Daoy (cell line): ENCODE data around the gene PID1. TPM values are rescaled to one million over a fixed set of nuclear protein-coding genes. Genes with fewer than 3 reads are reported as not detected.

ENCODE experiments used
- DNase-seq: peaks from one replicate; pipeline ENCODE4 v3.0.0-alpha.2; 2015; ENCODE audit warnings: low read depth
- total RNA-seq: library from RNA; depleted of rRNA; stranded (reverse); fragments of >200 nt; shearing (Covaris generic); gene quantifications from 2 replicates; pipeline ENCODE4 v1.2.3, GENCODE V29; 2014

The PID1 gene
- total RNA-seq, 1 experiment from 2014 or later = 6.1 TPM

DNA sequence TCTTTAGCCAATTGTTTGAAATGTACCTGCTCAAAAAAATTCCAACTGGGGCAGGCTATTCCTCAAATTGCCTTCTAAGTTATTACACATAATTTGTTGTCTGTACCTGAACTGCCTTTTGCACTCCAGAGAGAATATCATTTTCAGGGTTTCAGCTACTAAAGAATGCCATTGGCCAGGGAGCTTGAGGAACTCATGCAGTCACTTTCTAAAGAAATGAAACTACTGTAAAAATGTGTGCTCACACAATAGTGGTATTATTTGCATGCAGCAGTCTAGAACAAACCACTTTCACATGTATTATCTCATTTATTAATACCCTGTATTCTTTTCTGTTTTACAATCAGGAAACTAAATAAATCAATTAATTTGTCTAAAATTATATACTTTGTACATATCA is 152.2 kb downstream of the PID1 start:
- no peak for DNase-seq

- DNase-seq = no peak
Observed at GRCh38 chr2:229118336-229118735, 152.8 kb downstream of the PID1 start.

GRCh38 chr2:229111744-229112143 is 159.3 kb downstream of the PID1 start:
- DNase-seq = no peak

GRCh38 chr2:229109195-229109594 is 161.9 kb downstream of the PID1 start:
- DNase-seq = no peak

DNA sequence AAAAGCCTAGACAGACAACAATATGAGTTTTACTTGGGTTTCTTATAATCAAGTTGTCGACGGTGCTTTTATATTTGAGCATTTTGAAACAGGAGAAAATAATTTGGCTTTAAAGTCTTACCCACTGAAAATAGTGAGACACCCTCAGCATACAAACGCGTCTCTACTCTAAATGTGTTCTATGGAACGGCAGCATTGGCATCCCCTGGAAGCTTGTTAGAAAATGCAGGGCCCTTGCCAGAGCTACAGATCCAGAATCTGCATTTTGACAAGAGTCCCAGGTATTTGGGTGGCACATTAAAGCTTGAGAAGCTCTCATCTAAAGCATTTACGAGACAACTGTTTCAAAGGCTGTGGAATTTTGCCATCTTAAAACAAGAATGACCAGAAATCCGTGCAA is 163.5 kb downstream of the PID1 start:
- DNase-seq = no peak

DNA sequence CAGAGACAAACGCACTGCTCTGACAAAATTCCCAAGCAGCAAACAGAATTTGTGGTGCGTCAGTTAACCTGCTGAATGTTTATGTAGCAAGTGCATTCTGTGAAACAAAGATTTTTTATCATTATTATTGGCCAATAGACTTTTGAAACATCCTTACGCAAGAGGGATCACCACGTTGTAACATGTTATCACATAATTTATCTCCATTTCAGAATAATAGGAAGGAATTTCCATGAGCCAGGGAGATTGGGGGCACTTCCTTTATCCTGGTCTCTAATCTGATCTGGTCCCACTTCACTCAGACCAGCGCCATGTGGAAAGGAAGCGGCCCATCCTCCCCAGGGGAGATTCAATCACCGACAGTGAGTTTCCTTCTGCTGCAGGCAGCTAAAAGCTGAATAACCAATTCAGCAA is 166.1 kb downstream of the PID1 start:
- DNase-seq = no peak

DNA sequence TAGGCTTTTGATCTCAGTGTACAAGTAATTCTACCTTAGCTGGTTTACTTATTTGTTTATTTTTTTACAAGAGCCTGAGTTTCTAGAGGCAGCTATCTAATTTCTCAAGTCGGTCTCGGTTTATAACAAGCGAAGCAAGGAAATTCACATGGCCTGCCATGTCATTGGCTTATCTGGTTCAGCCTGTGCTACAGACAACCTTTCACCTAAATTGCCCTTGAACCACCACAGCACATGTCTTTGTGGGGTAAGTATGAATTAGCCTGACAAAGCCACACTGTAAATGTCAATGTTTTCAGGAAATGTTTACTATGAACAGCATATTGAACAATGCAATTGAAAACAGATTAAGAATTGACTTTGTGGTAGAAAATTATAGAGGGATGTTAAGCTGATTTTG is 167.1 kb downstream of the PID1 start:
- DNase-seq = no peak

DNA sequence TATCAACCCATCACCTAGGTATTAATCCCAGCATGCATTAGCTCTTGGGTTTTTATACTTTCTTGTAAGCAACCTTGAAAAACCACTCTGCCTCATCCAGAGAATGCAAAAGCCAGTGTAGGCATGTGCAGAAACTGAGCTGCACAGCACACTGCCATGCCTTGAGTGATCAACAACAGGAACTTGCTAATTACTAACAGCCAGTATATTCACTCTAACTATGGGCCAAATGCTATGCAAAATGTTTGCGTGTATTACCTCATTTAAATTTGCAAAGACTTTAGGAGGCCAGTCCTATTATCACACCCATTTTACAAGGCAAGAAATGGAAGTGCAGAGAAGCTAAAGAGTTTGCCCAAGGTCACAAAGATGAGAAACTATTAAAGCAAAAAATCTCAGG is 169.8 kb downstream of the PID1 start:
- no peak for DNase-seq

DNA sequence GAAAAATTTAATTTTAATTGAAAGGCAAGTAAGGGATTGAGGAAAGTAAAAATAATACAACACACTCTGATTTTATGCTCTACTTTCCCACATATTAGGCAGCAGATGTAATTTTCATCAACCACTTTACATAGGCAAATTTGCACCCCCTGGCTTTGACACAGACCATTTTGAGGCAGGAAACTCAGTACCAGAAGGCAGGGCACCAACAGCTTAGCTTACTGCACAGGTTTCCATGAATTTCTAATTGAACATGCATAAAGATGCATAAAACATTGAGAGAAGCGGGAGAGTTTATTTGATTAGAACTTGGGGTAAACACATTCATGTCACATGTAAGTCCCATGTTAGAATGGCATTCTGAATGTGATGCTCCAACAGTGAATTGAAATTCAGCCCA is 171.9 kb downstream of the PID1 start:
- no peak for DNase-seq

DNA sequence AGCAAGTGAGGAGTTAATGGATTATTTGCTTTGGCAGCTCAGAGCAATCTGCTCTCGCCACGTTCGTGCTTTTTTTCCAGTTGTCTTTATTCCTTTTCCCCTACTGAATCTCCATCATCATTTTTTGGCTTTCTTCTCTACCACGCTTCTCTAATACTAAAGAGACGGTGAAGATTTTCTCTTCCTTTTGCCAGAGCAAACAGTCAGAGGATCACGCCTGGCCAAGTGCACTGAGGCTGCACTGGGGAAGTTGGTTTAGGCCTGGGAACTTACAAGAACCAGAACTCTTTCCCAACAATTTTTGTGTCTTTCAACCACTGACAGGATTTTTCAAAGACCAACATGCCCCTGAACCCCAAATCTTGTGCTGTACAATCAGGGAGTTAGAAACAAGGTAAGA is 172.3 kb downstream of the PID1 start:
- no peak for DNase-seq

DNA sequence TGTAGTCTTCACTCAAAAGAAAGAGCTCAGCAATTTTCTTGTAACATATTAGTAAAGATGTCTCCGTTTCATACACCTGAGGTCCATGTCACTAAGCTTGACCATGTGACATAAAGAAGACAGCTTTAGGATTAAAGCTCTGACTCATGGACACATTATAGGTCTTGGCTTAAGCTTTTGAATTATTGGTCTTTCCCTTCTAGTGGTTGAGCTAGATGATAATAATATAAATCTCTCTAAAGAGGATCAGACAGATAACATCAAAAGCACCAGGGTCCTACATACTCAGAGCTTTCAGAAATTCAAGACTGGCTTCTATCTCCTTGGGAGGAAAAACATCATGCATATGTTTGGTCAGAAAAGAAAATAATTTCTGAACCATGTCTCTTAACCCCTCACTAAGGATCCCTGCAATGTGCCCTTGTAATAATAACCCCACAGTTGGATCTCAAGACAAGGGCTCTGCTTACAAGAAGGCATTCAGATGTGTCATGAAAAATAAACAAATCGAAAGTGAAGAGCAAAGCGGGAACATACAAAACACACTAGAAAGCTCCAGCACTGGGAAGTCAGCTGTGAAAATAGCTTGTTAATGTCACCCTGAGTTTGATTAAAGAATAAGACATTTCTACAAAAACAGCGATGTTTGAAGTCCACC is 174.5 kb downstream of the PID1 start:
- DNase-seq = no peak

DNA sequence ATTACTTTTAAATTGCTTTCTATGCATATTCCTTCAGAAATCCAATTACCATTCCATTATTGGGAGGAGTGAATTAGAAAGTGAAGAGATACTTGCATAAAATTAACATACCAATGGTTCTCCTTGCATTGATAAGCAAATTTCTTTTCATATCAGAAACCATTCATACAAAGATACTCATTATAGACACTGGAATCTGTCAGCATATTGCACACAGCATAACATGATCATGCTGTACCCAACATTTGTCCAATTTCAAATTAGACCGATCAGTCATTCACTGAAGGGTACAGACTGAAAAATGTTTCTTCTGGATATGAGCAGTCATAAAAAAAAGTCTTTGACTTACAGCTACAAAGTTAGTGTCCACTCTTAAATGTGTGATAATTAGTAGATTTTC is 175.6 kb downstream of the PID1 start:
- DNase-seq = no peak

- DNase-seq = peak; percentile 39
Observed at GRCh38 chr2:229090225-229090624, 180.9 kb downstream of the PID1 start.

GRCh38 chr2:229089776-229090175 is 181.3 kb downstream of the PID1 start:
- DNase-seq = no peak

DNA sequence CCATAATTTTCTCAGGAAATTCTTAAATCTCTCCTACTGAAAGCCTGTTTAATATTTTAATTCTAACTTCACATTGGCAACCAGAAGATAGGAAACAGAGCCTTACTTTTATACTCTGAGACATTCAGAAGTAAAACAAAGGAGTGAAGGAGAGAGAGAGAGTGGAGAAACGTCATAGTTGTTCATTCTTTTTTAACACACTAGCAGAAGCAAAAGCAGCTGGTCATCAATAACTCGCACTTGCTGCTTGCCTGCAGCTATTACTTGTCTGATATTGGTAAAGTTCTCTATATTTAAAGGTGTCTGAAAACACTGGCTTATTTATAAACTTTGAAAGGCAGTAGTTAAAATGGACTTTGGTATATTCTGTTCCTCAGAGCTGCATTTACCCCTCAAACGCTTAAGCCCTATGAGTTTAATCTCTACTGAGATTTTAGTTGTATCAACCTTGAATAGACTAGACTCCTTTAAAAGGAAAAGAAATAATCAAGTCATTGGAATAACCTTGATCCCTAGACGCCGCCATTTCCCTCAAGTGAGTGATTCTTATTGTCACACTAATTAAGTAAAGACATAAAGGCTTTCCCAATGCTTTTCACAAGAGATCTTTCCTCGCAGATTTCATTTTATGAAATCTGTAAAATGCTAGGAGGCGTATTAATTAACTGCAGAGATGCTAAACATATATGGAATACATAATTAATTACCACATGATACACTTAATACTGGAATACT is 182.0 kb downstream of the PID1 start:
- no peak for DNase-seq

DNA sequence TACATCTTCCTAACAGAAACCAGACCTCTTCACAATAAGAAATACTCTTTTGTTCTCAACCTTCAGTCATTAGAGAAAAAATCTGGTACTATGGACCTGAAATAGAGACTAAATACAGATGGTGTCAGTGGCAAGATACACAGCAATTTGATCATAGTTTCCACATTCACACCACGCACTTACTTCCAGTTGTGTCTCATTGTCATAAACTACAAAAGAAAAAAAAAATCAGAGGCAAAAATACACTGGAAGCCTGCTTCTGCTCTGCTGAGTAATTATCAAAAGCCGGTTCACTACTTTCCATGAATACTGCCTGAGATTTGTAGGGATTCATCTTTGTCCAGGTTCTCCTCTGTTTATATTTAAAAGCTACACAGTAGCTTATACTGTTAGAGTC is 182.6 kb downstream of the PID1 start:
- no peak for DNase-seq

DNA sequence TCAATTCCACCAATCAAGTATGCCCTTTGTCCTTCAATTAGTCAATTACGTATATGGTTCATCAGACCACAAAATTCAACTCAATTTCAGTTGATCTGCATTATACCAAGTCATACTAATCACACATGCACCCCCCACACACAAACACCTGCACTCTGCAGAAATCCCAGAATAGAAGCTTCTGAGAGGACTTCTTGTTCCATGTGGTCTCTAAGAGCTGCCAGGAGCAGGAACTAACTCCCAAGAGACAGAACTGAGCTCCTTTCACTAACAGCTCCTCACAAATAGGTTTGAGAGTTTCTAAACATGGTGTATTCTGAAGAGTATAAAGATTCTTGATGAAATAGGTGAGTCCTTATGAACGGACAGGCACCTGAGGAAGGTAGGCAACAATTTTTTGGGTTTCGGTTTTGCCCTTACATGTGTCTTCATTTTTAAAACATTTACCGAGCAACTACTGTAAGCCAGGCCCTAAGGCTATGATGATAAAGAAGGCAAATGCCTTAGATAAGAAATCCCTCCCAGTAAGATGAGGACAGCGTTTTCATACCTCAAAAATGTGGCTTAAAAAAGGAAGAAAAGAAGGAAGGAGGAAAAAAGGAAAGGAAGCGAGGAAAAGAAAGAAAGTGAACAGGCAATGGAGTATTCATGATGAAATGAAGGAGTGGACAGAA is 183.1 kb downstream of the PID1 start:
- DNase-seq = no peak

DNA sequence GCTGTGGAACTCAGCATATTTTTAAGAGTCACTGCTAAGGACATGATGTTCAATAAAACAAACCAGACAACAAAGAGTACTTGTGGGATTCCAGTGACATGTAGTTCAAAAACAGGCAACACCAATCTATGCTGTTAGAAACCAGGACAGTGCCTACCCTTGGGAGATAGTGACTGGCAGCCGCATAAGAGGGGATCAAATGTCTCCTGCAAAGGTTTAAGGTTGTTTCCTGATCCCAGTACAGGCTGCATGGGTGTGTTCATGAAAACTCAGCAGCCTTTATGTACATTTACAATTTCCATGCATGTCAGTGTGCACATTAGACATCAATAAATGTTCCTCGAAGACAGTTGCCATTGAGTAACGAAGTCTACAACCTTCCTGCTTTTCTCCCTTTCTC is 183.8 kb downstream of the PID1 start:
- DNase-seq = no peak

- no peak for DNase-seq
Observed at GRCh38 chr2:229085439-229085838, 185.6 kb downstream of the PID1 start.

- no peak for DNase-seq
Observed at GRCh38 chr2:229084447-229084846, 186.6 kb downstream of the PID1 start.

- no peak for DNase-seq
Observed at GRCh38 chr2:229083606-229084340, 187.3 kb downstream of the PID1 start.

DNA sequence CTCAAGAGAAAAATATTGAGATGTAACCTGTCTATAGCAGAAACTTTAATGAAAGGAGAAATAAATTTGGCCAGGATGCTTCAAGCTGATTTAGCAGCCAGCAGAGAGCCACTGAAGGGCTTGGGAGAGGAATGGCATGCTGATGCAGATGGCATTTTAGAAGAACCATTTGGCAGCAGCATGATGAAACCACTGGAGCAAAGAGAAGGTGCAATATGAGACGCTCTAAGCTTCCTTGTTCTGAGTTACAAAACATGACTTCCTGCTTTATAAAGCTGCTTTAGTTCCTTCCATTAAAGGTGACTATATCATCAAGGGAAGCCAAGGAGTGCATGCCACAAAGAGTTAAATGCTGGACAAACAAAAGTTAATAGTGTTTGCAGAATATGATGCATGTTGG is 189.7 kb downstream of the PID1 start:
- DNase-seq = no peak
